Neural cell (in vitro differentiated cells): ENCODE results near the gene SPECC1.

Experiments
- EZH2 ChIP-seq: fragments of 200-600, 300-800 bp; shearing (Covaris generic), sonication (generic); IDR thresholded peaks from 2 replicates; pipeline ENCODE4 v1.6.1; 2014; ENCODE audit warnings: antibody characterized with exemption, low read length, borderline replicate concordance, mild to moderate bottlenecking; ENCODE audit not compliant: insufficient read depth, poor library complexity, severe bottlenecking
- POLR2AphosphoS5 ChIP-seq: IDR thresholded peaks from 2 replicates; pipeline ENCODE4 v1.6.1; 2012
- RAD21 ChIP-seq: fragments of 450-650 bp; conservative IDR thresholded peaks from 2 replicates; pipeline ENCODE4 v1.6.1; 2014; ENCODE audit warnings: antibody characterized with exemption, mild to moderate bottlenecking, moderate library complexity
- TAF1 ChIP-seq: IDR thresholded peaks from 2 replicates; pipeline ENCODE4 v1.6.1; 2012; ENCODE audit warnings: low read depth
- TF ChIP-seq, protein P1 (sequence below): fragments of 450-650 bp; IDR thresholded peaks from 2 replicates; pipeline ENCODE4 v1.5.1; 2014; ENCODE audit warnings: antibody characterized with exemption, mild to moderate bottlenecking, moderate library complexity; ENCODE audit not compliant: poor library complexity, severe bottlenecking

- no peak for TF ChIP-seq POLR2AphosphoS5
- no peak for TF ChIP-seq EZH2
- TF ChIP-seq, protein P1, sequence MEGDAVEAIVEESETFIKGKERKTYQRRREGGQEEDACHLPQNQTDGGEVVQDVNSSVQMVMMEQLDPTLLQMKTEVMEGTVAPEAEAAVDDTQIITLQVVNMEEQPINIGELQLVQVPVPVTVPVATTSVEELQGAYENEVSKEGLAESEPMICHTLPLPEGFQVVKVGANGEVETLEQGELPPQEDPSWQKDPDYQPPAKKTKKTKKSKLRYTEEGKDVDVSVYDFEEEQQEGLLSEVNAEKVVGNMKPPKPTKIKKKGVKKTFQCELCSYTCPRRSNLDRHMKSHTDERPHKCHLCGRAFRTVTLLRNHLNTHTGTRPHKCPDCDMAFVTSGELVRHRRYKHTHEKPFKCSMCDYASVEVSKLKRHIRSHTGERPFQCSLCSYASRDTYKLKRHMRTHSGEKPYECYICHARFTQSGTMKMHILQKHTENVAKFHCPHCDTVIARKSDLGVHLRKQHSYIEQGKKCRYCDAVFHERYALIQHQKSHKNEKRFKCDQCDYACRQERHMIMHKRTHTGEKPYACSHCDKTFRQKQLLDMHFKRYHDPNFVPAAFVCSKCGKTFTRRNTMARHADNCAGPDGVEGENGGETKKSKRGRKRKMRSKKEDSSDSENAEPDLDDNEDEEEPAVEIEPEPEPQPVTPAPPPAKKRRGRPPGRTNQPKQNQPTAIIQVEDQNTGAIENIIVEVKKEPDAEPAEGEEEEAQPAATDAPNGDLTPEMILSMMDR: no peak
- no peak for TF ChIP-seq TAF1
- TF ChIP-seq RAD21: no peak
Measured at GRCh38 chr17:19979917-19980770, 29.0 kb upstream of the SPECC1 start.
